NCI-H187 (cell line): ENCODE results near the gene BEND7.
"Not testable (repeated sequence)": the region's sequence is repeated elsewhere in the genome, so short reads cannot be mapped to it uniquely, and the experiment has no call there.

ENCODE experiments used
- DNase-seq, 2 experiments: peaks; one replicate each; lab custom pipeline; 2025; lab: John Stamatoyannopoulos, UW

BEND7 gene, protein sequence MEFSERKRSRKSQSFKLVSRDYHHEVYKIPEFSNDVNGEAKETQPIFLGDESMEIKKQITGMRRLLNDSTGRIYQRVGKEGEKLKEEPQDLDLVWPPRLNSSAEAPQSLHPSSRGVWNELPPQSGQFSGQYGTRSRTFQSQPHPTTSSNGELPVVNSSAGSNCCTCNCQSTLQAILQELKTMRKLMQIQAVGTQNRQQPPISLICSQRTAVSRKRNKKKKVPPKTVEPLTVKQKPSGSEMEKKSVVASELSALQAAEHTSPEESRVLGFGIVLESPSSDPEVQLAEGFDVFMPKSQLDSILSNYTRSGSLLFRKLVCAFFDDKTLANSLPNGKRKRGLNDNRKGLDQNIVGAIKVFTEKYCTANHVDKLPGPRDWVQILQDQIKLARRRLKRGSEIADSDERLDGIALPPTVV

DNA sequence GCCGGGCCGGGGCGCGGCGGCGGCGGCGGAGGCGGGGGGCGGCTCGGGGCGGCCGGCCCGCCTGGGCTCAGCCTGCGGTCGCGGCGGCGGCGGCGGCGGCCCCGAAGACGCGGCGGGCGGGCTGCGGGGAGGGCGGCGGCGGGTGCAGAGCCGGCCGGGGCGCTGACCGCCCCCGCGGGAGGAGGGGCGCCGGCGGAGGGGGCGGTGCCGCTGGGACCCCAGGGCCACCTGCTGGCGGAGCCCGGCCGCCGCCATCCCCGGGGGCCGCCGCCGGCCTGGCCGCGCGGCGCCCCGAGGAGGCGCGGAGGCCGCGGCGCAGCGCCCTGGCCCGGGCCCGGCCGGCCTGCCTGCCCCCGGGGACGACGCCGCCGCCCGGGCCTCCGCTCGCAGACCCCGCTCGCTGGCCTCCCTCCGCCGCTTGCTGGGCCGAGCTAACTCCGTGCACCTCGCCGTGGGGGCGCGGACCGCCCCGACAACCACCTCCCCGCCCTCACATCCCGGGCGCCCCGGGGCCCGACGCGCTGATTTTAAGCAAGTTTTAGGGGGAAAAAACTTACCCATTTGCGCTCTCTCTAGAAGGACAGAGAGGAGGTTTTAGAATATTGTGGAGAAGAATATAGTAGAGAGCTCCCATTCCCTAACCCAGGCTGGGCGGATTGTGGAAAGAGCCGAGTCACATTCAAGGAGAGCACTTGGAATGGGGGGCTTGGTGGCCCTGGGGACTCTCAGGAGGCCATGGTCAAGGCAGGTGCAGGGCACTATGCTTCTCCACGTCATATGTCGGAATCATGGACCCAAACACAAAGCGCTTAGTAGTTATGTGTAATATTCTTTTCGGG, at the start of gene BEND7:
BEND7 (minus strand) TSS at position 140 of the 839 bp plus-strand sequence. CDS start 481 bp downstream, outside the sequence.
- DNase-seq, result no peak

DNA sequence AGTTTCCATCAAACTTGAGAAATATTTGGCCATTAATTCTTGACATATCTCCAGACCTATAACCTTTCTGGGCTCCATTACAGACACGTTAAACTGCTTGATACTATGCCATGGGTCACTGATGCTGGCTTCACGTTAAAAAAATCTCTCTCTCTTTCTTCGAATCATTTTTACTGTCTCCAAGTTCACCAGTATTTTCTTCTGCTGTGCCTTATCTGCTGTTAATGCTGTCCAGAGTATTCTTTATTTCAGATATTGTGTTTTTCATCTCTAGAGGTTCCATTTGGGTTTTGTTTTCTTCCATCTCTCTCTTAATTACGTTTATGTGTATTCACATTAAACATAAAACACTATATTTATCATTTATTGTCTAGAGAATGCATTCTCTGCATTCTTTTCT, 45.1 kb upstream of the BEND7 start:
- no peak for DNase-seq

DNA sequence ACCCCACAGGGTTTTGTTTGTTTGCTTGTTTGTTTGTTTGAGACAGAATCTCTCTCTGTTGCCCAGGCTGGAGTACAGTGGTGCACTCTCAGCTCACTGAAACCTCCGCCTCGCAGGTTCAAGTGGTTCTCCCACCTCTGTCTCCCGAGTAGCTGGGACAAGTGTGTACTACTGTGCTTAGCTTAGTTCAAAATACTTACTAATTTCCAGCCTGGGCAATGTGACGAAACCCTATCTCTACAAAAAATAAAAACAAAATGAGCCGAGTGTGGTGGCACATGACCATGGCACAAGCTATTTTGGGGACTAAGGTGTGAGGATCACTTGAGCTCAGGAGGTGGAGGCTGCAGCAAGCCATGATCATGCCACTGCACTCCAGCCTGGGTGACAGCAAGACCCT, 42.7 kb upstream of the BEND7 start:
- DNase-seq, result no peak

DNA sequence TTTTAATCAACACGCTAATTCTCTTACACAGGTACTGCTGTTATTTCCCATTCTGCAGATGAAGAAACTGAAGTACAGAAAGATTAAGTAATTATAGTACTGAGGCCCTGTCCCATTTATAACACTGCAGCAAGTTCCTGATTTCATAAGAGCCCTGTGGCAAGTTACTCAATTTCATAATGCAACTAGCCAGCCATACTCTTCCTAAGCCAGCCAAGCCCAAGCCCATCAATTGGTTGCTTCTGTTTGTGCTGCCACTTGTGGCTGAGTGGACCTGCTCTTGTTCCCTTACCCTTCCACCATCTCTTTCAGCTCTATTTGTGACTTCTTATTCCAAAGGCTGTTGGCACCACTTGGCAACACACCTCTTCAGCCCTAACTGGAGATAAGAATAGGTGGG, 38.2 kb upstream of the BEND7 start:
- DNase-seq, result no peak

DNA sequence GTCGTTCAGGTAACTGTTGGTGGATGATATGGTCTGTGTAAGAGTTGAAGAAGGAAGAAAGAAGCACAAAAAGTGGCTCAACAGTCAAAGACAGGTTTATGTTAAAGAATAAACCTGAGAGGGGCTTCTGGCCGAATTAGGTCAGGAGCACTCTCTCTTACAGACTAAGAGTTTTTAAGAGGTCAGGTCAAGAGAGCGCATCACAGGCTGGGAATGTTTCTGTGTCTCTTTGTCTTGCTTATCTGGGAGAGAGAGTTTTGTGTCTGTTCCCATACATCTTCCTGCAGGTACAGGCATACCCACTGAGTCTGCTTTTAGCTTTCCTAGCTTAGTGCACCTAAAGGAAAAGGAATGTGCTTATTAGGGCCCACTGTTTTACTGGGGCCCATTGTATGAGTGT, 35.8 kb upstream of the BEND7 start:
- DNase-seq, result no peak

DNA sequence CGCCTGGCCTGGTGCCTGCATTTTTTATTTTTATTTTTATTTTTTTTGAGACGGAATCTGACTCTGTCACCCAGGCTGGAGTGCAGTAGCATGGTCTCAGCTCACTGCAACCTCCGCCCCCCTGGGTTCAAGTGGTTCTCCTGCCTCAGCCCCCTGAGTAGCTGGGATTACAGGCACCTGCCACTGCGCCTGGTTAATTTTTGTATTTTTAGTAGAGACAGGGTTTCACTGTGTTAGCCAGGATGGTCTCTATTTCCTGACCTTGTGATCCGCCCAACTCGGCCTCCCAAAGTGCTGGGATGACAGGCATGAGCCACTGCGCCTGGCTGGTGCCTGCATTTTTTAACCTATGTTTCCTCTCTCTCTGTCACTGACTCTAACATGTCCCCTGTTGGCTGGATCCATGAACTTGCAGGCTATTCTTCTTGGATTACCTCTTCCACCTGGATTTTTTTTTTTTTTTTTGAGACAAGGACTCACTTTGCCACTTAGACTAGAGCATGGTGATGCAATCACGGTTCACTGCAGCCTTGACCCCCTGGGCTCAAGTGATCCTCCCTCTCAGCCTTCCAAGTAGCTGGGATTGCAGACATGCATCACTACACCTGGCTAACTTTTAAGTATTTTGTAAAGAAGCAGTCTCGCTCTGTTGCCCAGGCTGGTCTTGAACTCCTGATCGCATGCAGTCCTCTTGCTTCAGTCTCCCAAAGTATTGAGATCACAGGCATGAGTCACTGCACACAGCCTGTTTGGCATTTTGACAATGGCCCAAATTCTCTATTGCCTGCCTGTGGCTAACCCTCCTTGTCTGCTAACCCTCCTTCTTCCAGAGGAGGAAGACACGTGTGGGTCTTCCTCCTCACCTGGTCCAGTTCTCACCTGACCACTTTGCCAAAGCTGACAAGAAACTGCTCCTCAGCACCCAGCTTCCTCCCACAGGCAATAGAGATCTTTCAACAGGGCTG, 34.9 kb upstream of the BEND7 start:
- peak; percentile 31 to 43 for DNase-seq

DNA sequence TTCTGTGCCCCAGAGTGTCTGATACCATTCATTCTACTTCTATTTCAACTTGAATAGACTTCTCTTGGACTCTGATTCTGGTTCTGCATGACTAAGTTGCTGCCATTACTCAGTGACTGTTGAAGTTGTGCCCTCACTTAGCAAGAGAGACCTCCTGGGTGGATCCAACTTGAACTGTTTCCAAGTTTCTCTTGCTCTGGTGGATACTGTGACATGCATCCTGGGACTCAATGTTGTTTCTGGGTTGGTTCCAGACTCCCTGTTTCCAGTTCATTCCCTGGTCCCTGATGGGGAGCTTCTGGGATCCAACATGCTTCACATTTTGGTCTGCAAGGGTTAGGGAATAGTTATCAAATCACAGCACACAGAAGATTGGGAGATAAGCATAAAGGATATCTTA, 31.8 kb upstream of the BEND7 start:
- no peak for DNase-seq

DNA sequence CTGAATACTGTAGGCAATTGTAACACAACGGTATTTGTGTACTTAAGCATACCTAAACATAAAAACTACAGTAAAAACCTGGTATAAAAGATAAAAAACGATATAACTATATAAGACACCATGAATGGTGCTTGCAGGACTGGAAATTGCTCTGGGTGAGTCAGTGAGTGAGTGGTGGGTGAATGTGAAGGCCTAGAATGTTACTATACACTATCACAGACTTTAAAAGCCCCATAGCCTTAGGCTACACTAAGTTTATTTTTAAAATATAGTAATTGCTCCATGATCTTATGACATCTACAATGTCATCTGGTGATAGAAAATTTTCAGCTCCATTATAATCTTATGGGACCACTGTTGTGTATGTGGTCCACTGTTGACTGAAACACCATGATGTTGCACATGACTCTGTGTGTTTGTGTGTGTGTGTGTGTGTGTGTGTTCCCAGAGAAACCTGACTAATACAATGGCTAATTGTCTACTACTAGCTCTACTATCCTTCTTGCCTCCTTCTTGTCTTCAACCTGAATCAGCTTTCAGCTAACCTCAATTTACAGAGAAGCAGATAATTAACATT, 30.4 kb upstream of the BEND7 start:
- no peak for DNase-seq

DNA sequence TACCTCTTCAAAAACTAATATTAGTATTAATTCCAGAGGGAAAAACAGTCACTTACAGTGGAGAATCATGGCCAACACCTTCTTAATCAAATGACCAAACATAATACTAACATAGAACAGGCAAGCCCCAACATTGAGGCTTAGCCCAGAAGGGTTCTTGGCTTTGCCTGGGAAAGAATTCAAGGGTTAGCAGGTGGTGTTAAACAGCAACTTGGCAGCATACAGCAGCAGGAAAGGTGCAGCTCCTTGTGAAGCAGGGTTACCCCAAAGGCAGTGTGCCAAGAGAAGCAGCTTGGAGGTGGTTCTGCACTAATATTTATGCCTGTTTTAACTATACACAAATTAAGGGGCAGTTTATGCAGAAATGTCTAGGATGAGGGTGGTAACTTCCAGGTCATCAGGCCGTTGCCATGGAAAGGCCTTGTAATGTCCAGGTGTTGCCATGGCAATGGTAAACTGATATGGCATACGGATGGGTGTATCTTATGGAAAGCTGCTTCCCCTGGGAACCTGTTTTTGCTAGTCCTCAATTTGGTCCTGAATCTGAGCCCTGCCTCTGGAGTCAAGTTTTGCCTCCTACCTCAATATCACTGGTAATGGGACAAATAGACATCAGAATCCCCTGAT, 27.2 kb upstream of the BEND7 start:
- DNase-seq, result peak; percentile 35 to 44

DNA sequence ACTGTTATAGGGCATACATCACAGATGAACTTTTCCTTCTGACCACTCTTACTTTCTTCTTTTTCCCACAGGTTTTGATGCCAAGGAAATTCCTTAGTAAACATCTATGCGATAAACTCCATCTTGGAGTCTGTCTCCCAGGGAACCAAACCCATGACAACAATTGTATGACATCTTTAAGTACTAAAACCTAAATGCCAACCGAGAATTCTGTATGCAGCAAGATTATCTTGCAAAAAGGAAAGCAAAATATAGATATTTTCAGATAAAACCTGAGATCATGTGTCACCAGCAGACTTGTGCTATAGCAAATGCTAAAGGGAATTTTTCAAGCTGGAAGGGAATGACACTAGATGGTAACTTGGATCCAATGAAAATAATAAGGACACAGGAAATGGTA, 22.0 kb upstream of the BEND7 start:
- no peak for DNase-seq

DNA sequence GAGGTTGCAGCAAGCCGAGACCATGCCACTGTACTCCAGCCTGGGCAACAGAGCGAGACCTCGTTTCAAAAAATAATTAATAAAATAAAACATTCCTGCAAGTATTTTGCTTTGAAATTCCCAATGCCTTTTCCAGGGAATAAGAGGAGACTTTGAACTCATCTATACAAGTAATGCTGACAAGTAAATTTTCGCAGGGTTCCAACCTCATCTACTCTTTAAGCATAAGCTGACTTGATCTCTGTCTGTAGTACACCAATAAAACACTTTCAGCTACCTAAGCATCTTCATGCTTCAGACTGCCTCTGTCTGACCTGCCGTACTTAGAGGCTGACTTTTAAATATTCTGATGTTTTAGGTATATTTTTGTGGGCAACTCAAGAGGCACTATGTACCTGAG, 13.7 kb upstream of the BEND7 start:
- no peak for DNase-seq

DNA sequence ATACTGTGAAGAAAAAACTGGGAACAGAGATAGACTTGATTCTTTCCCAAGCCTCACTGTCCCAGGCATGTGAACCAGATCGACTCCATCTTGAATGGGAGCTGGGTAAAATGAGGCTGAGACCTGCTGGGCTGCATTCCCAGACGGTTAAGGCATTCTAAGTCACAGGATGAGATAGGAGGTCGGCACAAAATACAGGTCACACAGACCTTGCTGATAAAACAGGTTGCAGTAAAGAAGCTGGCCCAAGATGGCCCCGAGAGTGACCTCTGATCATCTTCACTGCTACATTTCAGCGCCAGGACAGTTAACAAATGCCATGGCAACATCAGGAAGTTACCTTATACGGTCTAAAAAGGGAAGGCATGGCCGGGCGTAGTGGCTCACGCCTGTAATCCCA, 9.2 kb upstream of the BEND7 start:
- DNase-seq, result not testable (repeated sequence)

DNA sequence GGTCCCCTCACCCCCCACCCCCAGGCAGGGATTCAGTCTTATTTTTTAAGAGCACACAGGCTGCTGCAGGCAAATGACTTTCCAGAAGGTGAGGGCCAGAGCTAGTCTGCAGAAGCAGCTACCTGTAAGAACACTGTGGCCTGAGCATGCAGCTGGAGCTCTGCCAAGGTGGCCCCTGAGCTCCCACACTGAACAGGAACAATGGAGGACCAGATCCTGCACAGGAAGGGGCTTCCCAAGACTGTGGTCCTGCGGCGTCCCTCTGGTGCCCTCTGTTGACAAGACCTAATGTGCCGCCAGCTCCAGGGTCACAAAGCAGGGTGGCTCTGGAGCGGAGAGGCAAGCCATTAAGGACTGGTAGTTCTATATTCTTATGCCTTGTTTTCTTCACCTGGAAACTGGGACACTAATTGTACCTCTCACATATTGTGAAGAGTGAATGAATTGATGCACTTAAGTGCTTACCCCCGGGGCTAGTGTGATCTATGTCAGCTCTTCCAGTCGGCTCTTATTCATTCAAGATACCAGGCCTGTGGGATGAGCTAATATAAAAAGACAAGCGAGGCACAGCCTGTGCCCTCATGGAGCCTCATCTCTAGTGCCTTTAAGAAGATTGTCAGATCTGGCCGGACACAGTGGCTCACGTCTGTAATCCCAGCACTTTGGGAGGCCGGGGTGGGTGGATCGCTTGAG, 8.0 kb upstream of the BEND7 start:
- DNase-seq, result peak in 1 of 2 experiments; percentile 1

DNA sequence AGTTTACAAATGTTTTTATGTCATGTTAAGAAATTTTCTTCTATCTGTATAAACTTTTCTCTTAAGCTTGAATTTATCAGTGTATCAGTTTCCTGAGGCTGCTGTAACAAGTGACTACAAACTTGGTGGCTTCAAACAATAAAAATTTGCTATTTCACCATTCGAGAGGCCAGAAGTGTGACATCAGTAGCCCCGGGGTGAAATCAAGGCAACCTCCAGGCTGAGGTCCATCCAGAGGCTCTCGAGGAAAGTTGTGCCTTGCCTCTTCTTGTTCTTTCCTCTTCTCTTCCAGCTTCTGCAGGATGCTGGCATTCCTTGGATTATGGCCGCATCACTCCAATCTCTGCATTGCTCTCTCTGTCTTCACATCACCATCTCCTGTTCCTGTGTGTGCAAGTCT, 6.5 kb upstream of the BEND7 start:
- DNase-seq, result no peak

DNA sequence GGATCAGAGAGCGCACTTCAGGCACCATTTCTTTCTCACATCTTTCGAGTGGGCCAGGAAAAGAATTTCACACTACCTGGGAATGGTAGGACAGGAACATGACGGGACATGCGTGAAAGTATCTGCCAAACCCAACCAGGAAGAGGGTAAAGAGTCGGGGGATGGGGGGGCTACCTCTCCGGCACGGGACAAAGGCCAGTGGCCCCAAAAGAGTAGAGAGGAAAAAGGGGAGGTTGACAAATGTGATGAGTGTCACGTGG, 830 bp upstream of the BEND7 start:
- DNase-seq, result no peak

DNA sequence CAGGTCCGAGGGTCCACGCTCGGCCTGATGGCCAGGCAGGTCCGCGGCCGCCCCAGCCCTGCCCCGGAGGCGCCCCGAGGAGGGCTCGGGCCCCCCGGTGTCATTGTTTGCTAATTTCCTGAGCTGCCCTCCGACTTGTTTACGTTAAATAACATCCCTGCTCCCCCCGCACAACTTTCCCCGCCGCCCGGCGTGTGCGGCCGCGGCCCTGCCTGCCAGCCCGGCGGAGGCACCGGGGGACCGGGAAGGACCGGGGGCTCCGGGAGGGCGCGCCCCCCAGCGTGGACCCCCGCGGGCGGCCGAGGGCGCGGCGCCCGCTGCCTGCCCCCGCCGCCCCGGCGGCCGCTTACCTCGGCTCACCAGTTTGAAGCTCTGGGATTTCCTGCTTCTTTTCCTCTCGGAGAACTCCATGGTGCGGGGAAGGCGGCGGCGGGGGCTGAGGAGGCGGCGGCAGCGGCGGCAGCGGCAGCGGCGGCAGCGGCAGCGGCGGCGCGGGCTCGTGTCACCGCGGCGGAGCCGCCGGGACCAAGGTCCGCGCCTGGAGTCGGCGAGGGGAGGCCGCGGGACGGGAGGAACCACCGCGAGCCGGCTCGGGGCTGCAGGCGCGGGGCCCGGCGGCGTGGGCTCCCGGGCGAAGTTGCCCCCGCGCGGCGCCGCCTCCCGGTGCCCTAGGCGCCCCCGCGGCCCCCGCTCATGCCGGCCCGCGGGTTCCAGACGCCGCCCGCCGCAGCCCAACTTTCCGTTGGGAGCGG, 515 bp downstream of the BEND7 start:
- no peak for DNase-seq

DNA sequence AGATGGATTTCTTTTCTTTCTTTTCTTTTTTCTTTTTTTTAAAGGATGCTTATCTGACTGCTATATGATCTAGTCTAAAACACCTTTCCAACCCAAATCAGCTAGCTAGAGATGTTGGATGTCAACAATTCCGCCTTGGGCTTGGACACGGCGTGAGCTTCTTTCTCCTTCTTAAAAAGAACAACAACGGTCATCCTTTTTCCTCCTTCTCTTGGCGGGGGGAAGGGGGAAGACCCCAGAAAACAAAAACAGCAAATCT, 1.0 kb downstream of the BEND7 start:
- no peak for DNase-seq

DNA sequence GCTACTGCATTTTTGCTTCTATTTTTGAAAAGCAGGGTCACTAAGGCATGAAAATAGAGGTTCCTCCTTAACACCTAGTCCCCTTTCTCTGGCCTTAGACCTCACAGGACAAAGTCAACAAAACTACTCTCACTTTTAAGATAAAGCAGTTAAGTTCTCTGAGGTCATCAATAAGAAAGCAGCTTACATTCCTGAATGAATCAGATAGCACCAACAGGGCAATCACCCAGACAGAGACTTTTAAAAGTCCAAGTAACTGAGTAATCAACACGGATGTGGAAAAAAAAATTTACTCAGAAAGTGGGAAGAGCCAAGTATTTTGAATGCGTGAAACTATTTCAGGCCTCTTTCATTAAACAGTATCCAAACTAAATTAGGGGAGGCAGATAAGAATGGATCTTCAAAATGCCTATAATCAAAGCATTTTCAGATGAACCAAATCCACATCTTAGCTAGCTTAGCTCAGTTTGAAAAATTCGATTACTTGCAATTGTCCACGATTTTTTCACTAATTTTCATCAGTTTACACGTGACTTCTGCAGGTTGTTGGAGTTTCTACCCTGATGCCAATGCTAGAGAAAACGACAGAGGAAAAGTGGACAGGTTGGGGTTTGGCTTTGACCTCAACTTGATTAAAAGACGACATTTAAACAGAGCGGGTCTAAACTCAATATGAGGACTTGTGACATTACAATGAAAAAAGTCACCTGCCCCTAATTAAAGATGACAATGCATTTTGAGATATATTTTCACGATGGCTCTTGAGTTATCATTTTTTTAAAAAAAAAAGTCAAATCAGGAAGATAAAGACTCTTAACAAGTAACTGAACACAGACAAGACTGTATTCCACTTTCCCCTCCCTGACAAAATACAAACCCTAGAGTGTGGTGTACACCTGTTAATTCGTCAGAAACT, 1.6 kb downstream of the BEND7 start:
- no peak for DNase-seq

DNA sequence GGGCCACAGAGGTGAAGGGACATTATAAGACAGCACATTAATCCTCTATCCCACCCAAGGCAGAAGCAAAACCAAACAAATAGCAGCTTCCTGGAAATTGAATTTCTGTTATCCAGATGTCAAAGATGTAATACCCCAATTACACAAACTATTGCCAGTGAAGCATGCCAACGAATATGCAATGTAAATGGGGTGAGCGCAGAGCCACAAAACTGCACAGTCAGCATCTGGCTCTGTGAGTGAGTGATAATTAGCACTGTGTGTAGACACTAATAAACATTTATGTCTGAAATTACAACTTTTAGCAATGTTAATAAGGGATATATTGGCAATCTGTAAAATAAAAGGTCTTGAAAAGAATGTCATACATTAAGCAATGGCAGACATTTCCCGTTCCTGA, 3.2 kb downstream of the BEND7 start:
- DNase-seq, result no peak
